ENCODE data around the gene CLCN5.

GRCh38 chrX:50088645-50089044 lies 166.2 kb downstream of the CLCN5 start:
- TF ChIP-seq EGR1 (IDR thresholded peaks at IDR 0.05) (no peak), RAD21 (IDR thresholded peaks at IDR 0.05; ENCODE audit: low read depth) (no peak)
